Esophagus squamous epithelium (tissue), 4 donors: ENCODE results near the gene ZNRF1.

Experiments used
- POLR2A ChIP-seq, 4 donors: fragments of 450-650 bp; IDR thresholded peaks; one replicate each; pipeline ENCODE4 v1.6.1; 2017; ENCODE audit warnings: antibody characterized with exemption in 4 of 4, mild to moderate bottlenecking in 4 of 4, moderate library complexity in 3 of 4
- TF ChIP-seq, protein P1 (sequence below), 6 experiments: fragments of 450-650 bp in 4 of 6; fragments of 200-600 bp in 2 of 6; sonication (generic) in 2 of 6; IDR thresholded peaks; one replicate each; pipeline ENCODE4 v1.5.1; 2016 to 2019; ENCODE audit warnings: antibody characterized with exemption in 6 of 6, mild to moderate bottlenecking in 4 of 6, moderate library complexity in 4 of 6

GRCh38 chr16:75122609-75123008 is 123.8 kb downstream of the ZNRF1 start:
- TF ChIP-seq, protein P1, sequence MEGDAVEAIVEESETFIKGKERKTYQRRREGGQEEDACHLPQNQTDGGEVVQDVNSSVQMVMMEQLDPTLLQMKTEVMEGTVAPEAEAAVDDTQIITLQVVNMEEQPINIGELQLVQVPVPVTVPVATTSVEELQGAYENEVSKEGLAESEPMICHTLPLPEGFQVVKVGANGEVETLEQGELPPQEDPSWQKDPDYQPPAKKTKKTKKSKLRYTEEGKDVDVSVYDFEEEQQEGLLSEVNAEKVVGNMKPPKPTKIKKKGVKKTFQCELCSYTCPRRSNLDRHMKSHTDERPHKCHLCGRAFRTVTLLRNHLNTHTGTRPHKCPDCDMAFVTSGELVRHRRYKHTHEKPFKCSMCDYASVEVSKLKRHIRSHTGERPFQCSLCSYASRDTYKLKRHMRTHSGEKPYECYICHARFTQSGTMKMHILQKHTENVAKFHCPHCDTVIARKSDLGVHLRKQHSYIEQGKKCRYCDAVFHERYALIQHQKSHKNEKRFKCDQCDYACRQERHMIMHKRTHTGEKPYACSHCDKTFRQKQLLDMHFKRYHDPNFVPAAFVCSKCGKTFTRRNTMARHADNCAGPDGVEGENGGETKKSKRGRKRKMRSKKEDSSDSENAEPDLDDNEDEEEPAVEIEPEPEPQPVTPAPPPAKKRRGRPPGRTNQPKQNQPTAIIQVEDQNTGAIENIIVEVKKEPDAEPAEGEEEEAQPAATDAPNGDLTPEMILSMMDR (IDR thresholded peaks at IDR 0.05) = no peak
- no peak for TF ChIP-seq POLR2A (IDR thresholded peaks at IDR 0.05)
